Caco-2 (cell line): ENCODE results near the gene POU3F3. TPM values are rescaled to one million over a fixed set of nuclear protein-coding genes. Genes with fewer than 3 reads are reported as not detected.

Source experiments
- BruUV-seq: library from RNA; stranded (reverse); fragments of 400-500 nt; replicated peaks from 2 replicates; lab custom pipeline; 2021; lab: Mats Ljungman, UMichigan
- CTCF ChIA-PET: fragments of 300-600 bp; sonication (Branson Sonifier 250); formaldehyde crosslinking; loops from one replicate; lab custom pipeline; 2022; ENCODE audit warnings: antibody characterized with exemption; lab: Charles Lee
- POLR2A ChIA-PET: fragments of 300-600 bp; sonication (Branson Sonifier 250); formaldehyde crosslinking; loops from one replicate; lab custom pipeline; 2022; ENCODE audit warnings: antibody characterized with exemption; lab: Charles Lee
- DNase-seq, 2 experiments: peaks; one replicate each; pipeline versions ENCODE4 v3.0.0 to v3.0.0-alpha.2; 2020 to 2022
- H3K27me3 ChIP-seq: replicated peaks from 2 replicates; pipeline ENCODE4 v1.6.0; 2011; ENCODE audit warnings: low read length; ENCODE audit not compliant: control insufficient read depth, insufficient read depth
- H3K36me3 ChIP-seq: 2 replicates; pipeline ENCODE4 v1.5.1; 2011; ENCODE audit warnings: low read length; ENCODE audit not compliant: control insufficient read depth, insufficient read depth
- H3K4me1 ChIP-seq: fragments of 250-450 bp; sonication (Bioruptor Pico); 2 replicates; pipeline ENCODE4 v1.5.1; 2020; ENCODE audit warnings: mild to moderate bottlenecking
- H3K4me3 ChIP-seq: 2 replicates; pipeline ENCODE4 v1.5.1; 2011; ENCODE audit warnings: low read depth, mild to moderate bottlenecking, control low read depth, low read length
- H3K9me3 ChIP-seq: fragments of 250-450 bp; sonication (Bioruptor Pico); 2 replicates; pipeline ENCODE4 v1.5.1; 2020; ENCODE audit warnings: mild to moderate bottlenecking, moderate library complexity
- H3K27ac Mint-ChIP-seq: one replicate; pipeline ENCODE4 v1.8.0; 2022; ENCODE audit warnings: mixed read lengths; ENCODE audit not compliant: unreplicated experiment
- H3K27me3 Mint-ChIP-seq: one replicate; pipeline ENCODE4 v1.8.0; 2022; ENCODE audit warnings: mixed read lengths; ENCODE audit not compliant: insufficient read depth, unreplicated experiment
- H3K36me3 Mint-ChIP-seq: one replicate; pipeline ENCODE4 v1.8.0; 2022; ENCODE audit warnings: mild to moderate bottlenecking, mixed read lengths; ENCODE audit not compliant: insufficient read depth, unreplicated experiment
- H3K4me1 Mint-ChIP-seq: one replicate; pipeline ENCODE4 v1.8.0; 2022; ENCODE audit warnings: low read depth, mixed read lengths; ENCODE audit not compliant: unreplicated experiment
- H3K4me3 Mint-ChIP-seq: one replicate; pipeline ENCODE4 v1.8.0; 2022; ENCODE audit warnings: mild to moderate bottlenecking, moderate library complexity, mixed read lengths; ENCODE audit not compliant: unreplicated experiment
- H3K9me3 Mint-ChIP-seq: one replicate; pipeline ENCODE4 v1.8.0; 2022; ENCODE audit warnings: mixed read lengths; ENCODE audit not compliant: unreplicated experiment
- intact Hi-C: fragments of 100-400 bp; cut with micrococcal nuclease; formaldehyde crosslinking; loops from one replicate; pipeline ENCODE4 v1.10.0; 2022; ENCODE audit not compliant: unreplicated experiment
- total RNA-seq: library from RNA; stranded (reverse); gene quantifications from 2 replicates; pipeline ENCODE4 v1.2.3, GENCODE V29; 2022
- TF ChIP-seq, protein P1 (sequence below), 2 experiments: fragments of 200-600 bp in 1 of 2; IDR thresholded peaks; 1 replicate in 1 of 2; 2 replicates in 1 of 2; pipeline versions ENCODE4 v1.5.1 to v1.8.0; 2011 to 2022; ENCODE audit warnings: antibody characterized with exemption in 1 of 2, control low read depth in 1 of 2, inconsistent platforms in 1 of 2, low read depth in 1 of 2, low read length in 1 of 2, mild to moderate bottlenecking in 1 of 2, moderate library complexity in 1 of 2; ENCODE audit not compliant: insufficient read depth in 1 of 2, severe bottlenecking in 1 of 2, unreplicated experiment in 1 of 2

The POU3F3 gene
- total RNA-seq, 1 experiment from 2014 or later, result not detected

- TF ChIP-seq, protein P1, sequence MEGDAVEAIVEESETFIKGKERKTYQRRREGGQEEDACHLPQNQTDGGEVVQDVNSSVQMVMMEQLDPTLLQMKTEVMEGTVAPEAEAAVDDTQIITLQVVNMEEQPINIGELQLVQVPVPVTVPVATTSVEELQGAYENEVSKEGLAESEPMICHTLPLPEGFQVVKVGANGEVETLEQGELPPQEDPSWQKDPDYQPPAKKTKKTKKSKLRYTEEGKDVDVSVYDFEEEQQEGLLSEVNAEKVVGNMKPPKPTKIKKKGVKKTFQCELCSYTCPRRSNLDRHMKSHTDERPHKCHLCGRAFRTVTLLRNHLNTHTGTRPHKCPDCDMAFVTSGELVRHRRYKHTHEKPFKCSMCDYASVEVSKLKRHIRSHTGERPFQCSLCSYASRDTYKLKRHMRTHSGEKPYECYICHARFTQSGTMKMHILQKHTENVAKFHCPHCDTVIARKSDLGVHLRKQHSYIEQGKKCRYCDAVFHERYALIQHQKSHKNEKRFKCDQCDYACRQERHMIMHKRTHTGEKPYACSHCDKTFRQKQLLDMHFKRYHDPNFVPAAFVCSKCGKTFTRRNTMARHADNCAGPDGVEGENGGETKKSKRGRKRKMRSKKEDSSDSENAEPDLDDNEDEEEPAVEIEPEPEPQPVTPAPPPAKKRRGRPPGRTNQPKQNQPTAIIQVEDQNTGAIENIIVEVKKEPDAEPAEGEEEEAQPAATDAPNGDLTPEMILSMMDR (IDR thresholded peaks at IDR 0.05; ENCODE audit: insufficient read depth in 1 of 2, low read depth in 1 of 2, low read length in 1 of 2, severe bottlenecking in 1 of 2, unreplicated experiment in 1 of 2), result no peak
- no peaks in the 10 kb centered on the region for H3K9me3 ChIP-seq
- BruUV-seq, result no TSS peak
- H3K4me1 ChIP-seq, result peaks cover 7% of the 10 kb centered on the region
- Mint-ChIP-seq H3K4me3 (no peak overlapping the region), H3K36me3 (no peaks in the 10 kb centered on the region), H3K9me3 (no peaks in the 10 kb centered on the region), H3K4me1 (peaks cover 9% of the 10 kb centered on the region), H3K27ac (no peak overlapping the region), H3K27me3 (peaks cover 63% of the 10 kb centered on the region)
- intact Hi-C loops, result no loop called here
- ChIA-PET CTCF (interaction anchor here (0.8 kb wide), 1 partner anchor 890 kb away, joined by 3 read pairs; no protein-coding TSS in a partner anchor), POLR2A (no interaction called here)
- peaks cover 2% of the 10 kb centered on the region for H3K27me3 ChIP-seq
- DNase-seq, result no peak
- H3K4me3 ChIP-seq, result no peak overlapping the region
- H3K36me3 ChIP-seq, result no peaks in the 10 kb centered on the region
Observed at GRCh38 chr2:104848526-104848925, 5.4 kb upstream of the POU3F3 start.

DNA sequence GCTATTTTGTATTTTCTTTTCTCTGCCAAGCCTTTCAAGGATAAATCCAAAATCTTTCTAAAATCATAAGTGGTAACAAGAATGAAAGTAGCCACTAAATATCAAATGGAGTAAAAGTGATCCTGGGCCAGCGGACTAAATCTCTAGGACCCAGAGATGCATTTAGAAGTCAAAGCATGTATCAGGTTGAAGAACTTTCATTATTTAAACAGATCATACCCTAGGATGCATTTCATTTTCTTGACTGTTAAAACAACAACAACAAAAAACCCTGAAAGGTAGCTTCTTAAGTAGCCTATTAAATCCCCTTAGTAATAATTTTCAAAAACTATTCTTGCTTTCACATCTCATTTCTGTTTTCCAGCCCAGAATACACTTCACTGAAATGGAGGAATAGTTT, 4.8 kb upstream of the POU3F3 start:
- ChIA-PET POLR2A (no interaction called here), CTCF (interaction anchor here (0.7 to 1.6 kb wide), 8 partner anchors 10 to 1688 kb away, joined by 3 to 5 read pairs (median 4); no protein-coding TSS in a partner anchor)
- BruUV-seq, result no TSS peak
- no peaks in the 10 kb centered on the region for H3K9me3 ChIP-seq
- DNase-seq, result no peak
- peaks cover 7% of the 10 kb centered on the region for H3K4me1 ChIP-seq
- no peak overlapping the region for H3K4me3 ChIP-seq
- intact Hi-C loops, result loop anchor here (1.0 kb wide), 1 partner anchor 890 kb away; no protein-coding TSS in a partner anchor
- Mint-ChIP-seq H3K27ac (no peak overlapping the region), H3K9me3 (no peaks in the 10 kb centered on the region), H3K4me1 (peaks cover 9% of the 10 kb centered on the region), H3K27me3 (peaks cover 68% of the 10 kb centered on the region), H3K4me3 (no peak overlapping the region), H3K36me3 (peaks cover 5% of the 10 kb centered on the region)
- TF ChIP-seq, protein P1 (IDR thresholded peaks at IDR 0.05; ENCODE audit: insufficient read depth in 1 of 2, low read depth in 1 of 2, low read length in 1 of 2, severe bottlenecking in 1 of 2, unreplicated experiment in 1 of 2), result no peak
- H3K36me3 ChIP-seq, result no peaks in the 10 kb centered on the region
- peaks cover 2% of the 10 kb centered on the region for H3K27me3 ChIP-seq

- no peak overlapping the region for H3K4me3 ChIP-seq
- ChIA-PET CTCF (interaction anchor here (0.7 to 1.6 kb wide), 9 partner anchors 9 to 1688 kb away, joined by 3 to 5 read pairs (median 3); partner anchors contain the start of gene MRPS9), POLR2A (no interaction called here)
Observed at GRCh38 chr2:104849618-104850141, 4.2 kb upstream of the POU3F3 start.

More at GRCh38 chr2:104849618-104850141, 4.2 kb upstream of the POU3F3 start:
- Histone ChIP-seq H3K9me3 (no peaks in the 10 kb centered on the region), H3K4me1 (peaks cover 7% of the 10 kb centered on the region), H3K27me3 (peaks cover 6% of the 10 kb centered on the region), H3K36me3 (no peaks in the 10 kb centered on the region)
- H3K4me3 Mint-ChIP-seq, result no peak overlapping the region
- peaks cover 5% of the 10 kb centered on the region for H3K36me3 Mint-ChIP-seq
- TF ChIP-seq, protein P1 (IDR thresholded peaks at IDR 0.05; ENCODE audit: insufficient read depth in 1 of 2, low read depth in 1 of 2, low read length in 1 of 2, severe bottlenecking in 1 of 2, unreplicated experiment in 1 of 2), result peak; percentile 73 to 75
- peaks cover 15% of the 10 kb centered on the region for H3K4me1 Mint-ChIP-seq
- no TSS peak for BruUV-seq
- H3K9me3 Mint-ChIP-seq, result no peaks in the 10 kb centered on the region
- DNase-seq, result peak in 1 of 2 experiments; percentile 66
- intact Hi-C loops, result loop anchor here (1.0 kb wide), 1 partner anchor 890 kb away; no protein-coding TSS in a partner anchor
- H3K27me3 Mint-ChIP-seq, result peaks cover 73% of the 10 kb centered on the region
- no peak overlapping the region for H3K27ac Mint-ChIP-seq
